Endothelial cell of umbilical vein (primary cell): Measurements from ENCODE around the gene GRB14. TPM values are rescaled to one million over a fixed set of nuclear protein-coding genes. Genes with fewer than 3 reads are reported as not detected.
"Not testable (repeated sequence)": the region's sequence is repeated elsewhere in the genome, so short reads cannot be mapped to it uniquely, and the experiment has no call there.

Experiments used
- BruUV-seq: library from RNA; stranded (reverse); fragments of 400-500 nt; replicated peaks from 2 replicates; lab custom pipeline; 2021; lab: Mats Ljungman, UMichigan
- CTCF ChIA-PET: fragments of 300-600, 350-600 bp; sonication (Branson Sonifier 250); formaldehyde crosslinking; loops from one replicate; lab custom pipeline; 2021; ENCODE audit warnings: antibody characterized with exemption, inconsistent platforms; lab: Charles Lee
- POLR2A ChIA-PET: fragments of 300-600, 350-600 bp; sonication (Branson Sonifier 250); formaldehyde crosslinking; loops from one replicate; lab custom pipeline; 2021; ENCODE audit warnings: antibody characterized with exemption, inconsistent platforms; lab: Charles Lee
- DNase-seq: peaks from one replicate; pipeline ENCODE4 v3.0.0-alpha.2; 2011; ENCODE audit warnings: low read depth, low spot score
- FAIRE-seq: peaks from 2 replicates; lab custom pipeline; 2011; peaks lifted over from hg19 to GRCh38; lab: Jason Lieb, UNC
- H2AFZ ChIP-seq: 2 replicates; pipeline ENCODE4 v1.6.0; 2012; ENCODE audit warnings: low read depth, low read length, control low read depth, inconsistent platforms
- H3K27ac ChIP-seq: 2 replicates; pipeline ENCODE4 v1.5.1; 2011; ENCODE audit warnings: low read depth, mild to moderate bottlenecking, control low read depth, low read length, moderate library complexity; ENCODE audit not compliant: insufficient read depth
- H3K27me3 ChIP-seq, 2 experiments: 2 replicates each; pipeline versions ENCODE4 v1.6.0 to v1.6.1; 2011; ENCODE audit warnings: low read length in 2 of 2, mixed read lengths in 1 of 2; ENCODE audit not compliant: control insufficient read depth in 2 of 2, insufficient read depth in 2 of 2
- H3K36me3 ChIP-seq, 2 experiments: 2 replicates in 1 of 2; 3 replicates in 1 of 2; pipeline ENCODE4 v1.5.1; 2011; ENCODE audit warnings: low read length in 2 of 2, mild to moderate bottlenecking in 1 of 2, moderate library complexity in 1 of 2; ENCODE audit not compliant: control insufficient read depth in 2 of 2, insufficient read depth in 2 of 2; ENCODE audit errors: extremely low read depth in 1 of 2
- H3K4me1 ChIP-seq: 3 replicates; pipeline ENCODE4 v1.5.1; 2011; ENCODE audit warnings: mild to moderate bottlenecking, low read length; ENCODE audit not compliant: control insufficient read depth, insufficient read depth; ENCODE audit errors: extremely low read depth
- H3K4me2 ChIP-seq: 2 replicates; pipeline ENCODE4 v1.6.1; 2011; ENCODE audit warnings: low read length, control low read depth, mixed read lengths; ENCODE audit not compliant: insufficient read depth
- H3K4me3 ChIP-seq, 3 experiments: fragments of 200-600 bp in 1 of 3; sonication (generic), shearing (Covaris generic) in 1 of 3; replicated peaks in 1 of 3; 2 replicates each; pipeline ENCODE4 v1.5.1; 2011 to 2016; ENCODE audit warnings: control low read depth in 3 of 3, low read length in 3 of 3, mild to moderate bottlenecking in 2 of 3, inconsistent platforms in 1 of 3, low read depth in 1 of 3, moderate library complexity in 1 of 3; ENCODE audit not compliant: insufficient read depth in 1 of 3
- H3K79me2 ChIP-seq: 2 replicates; pipeline ENCODE4 v1.6.0; 2012; ENCODE audit warnings: low read length, inconsistent platforms; ENCODE audit not compliant: control insufficient read depth, insufficient read depth
- H3K9ac ChIP-seq: replicated peaks from 2 replicates; pipeline ENCODE3; 2011; ENCODE audit warnings: low read length, control low read depth; ENCODE audit not compliant: insufficient read depth; ENCODE audit errors: extremely low read depth
- H3K9me1 ChIP-seq: replicated peaks from 3 replicates; pipeline ENCODE4 v1.6.0; 2011; ENCODE audit warnings: mild to moderate bottlenecking, low read length; ENCODE audit not compliant: control insufficient read depth, insufficient read depth; ENCODE audit errors: extremely low read depth
- H3K9me3 ChIP-seq: replicated peaks from 2 replicates; pipeline ENCODE4 v1.5.1; 2012; ENCODE audit warnings: low read length, inconsistent platforms; ENCODE audit not compliant: control insufficient read depth, insufficient read depth
- H4K20me1 ChIP-seq: replicated peaks from 2 replicates; pipeline ENCODE3; 2011; ENCODE audit warnings: mild to moderate bottlenecking, low read length; ENCODE audit not compliant: control insufficient read depth, insufficient read depth; ENCODE audit errors: extremely low read depth
- CTCF ChIP-seq, 2 donors: IDR thresholded peaks; 1 replicate in 1 of 2; 2 replicates in 1 of 2; pipeline ENCODE4 v1.5.1; 2011; ENCODE audit warnings: low read length in 2 of 2, mild to moderate bottlenecking in 2 of 2, moderate library complexity in 2 of 2, control low read depth in 1 of 2, inconsistent platforms in 1 of 2, low read depth in 1 of 2; ENCODE audit not compliant: insufficient read depth in 1 of 2; ENCODE audit errors: extremely low read depth in 1 of 2
- EZH2 ChIP-seq: IDR thresholded peaks from 2 replicates; pipeline ENCODE4 v1.6.1; 2012; ENCODE audit warnings: borderline replicate concordance, low read depth, mild to moderate bottlenecking, moderate library complexity, low read length, inconsistent platforms; ENCODE audit not compliant: severe bottlenecking
- FOS ChIP-seq: IDR thresholded peaks from 2 replicates; pipeline ENCODE4 v1.6.1; 2011; ENCODE audit warnings: mild to moderate bottlenecking, low read length, moderate library complexity, borderline replicate concordance; ENCODE audit not compliant: insufficient read depth
- GATA2 ChIP-seq: IDR thresholded peaks from 2 replicates; pipeline ENCODE4 v1.7.0; 2011; ENCODE audit warnings: low read depth, mild to moderate bottlenecking, moderate library complexity, mixed read lengths, low read length; ENCODE audit not compliant: insufficient read length, insufficient read depth
- JUN ChIP-seq: IDR thresholded peaks from 2 replicates; pipeline ENCODE4 v1.6.1; 2011; ENCODE audit warnings: borderline replicate concordance, low read depth; ENCODE audit not compliant: insufficient read length, insufficient read depth
- MYC ChIP-seq: IDR thresholded peaks from one replicate; pipeline ENCODE4 v1.6.1; 2011; ENCODE audit warnings: mild to moderate bottlenecking, low read depth, low read length
- POLR2A ChIP-seq: IDR thresholded peaks from 2 replicates; pipeline ENCODE4 v1.6.1; 2012; ENCODE audit warnings: low read depth, mild to moderate bottlenecking, control low read depth, low read length
- POLR2AphosphoS5 ChIP-seq: IDR thresholded peaks from 2 replicates; pipeline ENCODE4 v1.6.1; 2012; ENCODE audit warnings: low read depth, mild to moderate bottlenecking, control low read depth, low read length, moderate library complexity; ENCODE audit not compliant: insufficient read depth
- dilution Hi-C: fragments of 300-500 bp; cut with MboI; formaldehyde crosslinking; loops from one replicate; pipeline ENCODE4 v1.15.0; 2019; ENCODE audit warnings: low sequenced_read_pairs; ENCODE audit not compliant: extremely low pct_ligation_motif_present
- intact Hi-C: fragments of 100-400 bp; cut with micrococcal nuclease; formaldehyde crosslinking; loops from one replicate; pipeline ENCODE4 v1.10.0; 2022
- polyA plus RNA-seq, 4 experiments: library from polyadenylated mRNA; depleted of rRNA in 3 of 4; stranded (reverse) in 3 of 4; unstranded in 1 of 4; fragments of >200 nt; gene quantifications; 2 replicates each; pipeline versions ENCODE4 v1.2.1 to v1.2.3, GENCODE V29; 2011 to 2012; ENCODE audit warnings: missing spikeins in 1 of 4
- total RNA-seq: library from RNA; stranded (reverse); gene quantifications from 2 replicates; pipeline ENCODE4 v1.2.3, GENCODE V29; 2021
- TF ChIP-seq, protein P1 (sequence below): IDR thresholded peaks from 2 replicates; pipeline ENCODE4 v1.6.1; 2011; ENCODE audit not compliant: insufficient read depth, insufficient read length

The GRB14 gene
- total and polyA plus RNA-seq, 2 donors (not counting 3 experiments of a cell fraction or from before 2014, with no cell fraction given) = 3.0 to 10.3 TPM

GRCh38 chr2:164473021-164473420 lies 148.3 kb downstream of the GRB14 start:
- intact Hi-C loops = no loop called here
- Histone ChIP-seq H3K9ac (no peak overlapping the region), H3K27ac (no peak overlapping the region), H3K36me3 (no peaks in the 10 kb centered on the region), H3K4me1 (no peaks in the 10 kb centered on the region), H2AFZ (no peak overlapping the region), H3K9me3 (no peaks in the 10 kb centered on the region), H3K4me3 (no peak overlapping the region), H3K9me1 (no peaks in the 10 kb centered on the region), H4K20me1 (no peaks in the 10 kb centered on the region), H3K79me2 (no peaks in the 10 kb centered on the region), H3K27me3 (peaks cover 0 to 3% of the 10 kb centered on the region in 2 experiments), H3K4me2 (no peak overlapping the region)
- TF ChIP-seq EZH2 (no peak), POLR2A (no peak), CTCF (IDR thresholded peaks at IDR 0.05; ENCODE audit: extremely low read depth in 1 of 2, insufficient read depth in 1 of 2, low read depth in 1 of 2, low read length in 2 of 2) (no peak), POLR2AphosphoS5 (no peak), MYC (no peak), GATA2 (no peak), JUN (no peak), FOS (no peak)
- TF ChIP-seq, protein P1, sequence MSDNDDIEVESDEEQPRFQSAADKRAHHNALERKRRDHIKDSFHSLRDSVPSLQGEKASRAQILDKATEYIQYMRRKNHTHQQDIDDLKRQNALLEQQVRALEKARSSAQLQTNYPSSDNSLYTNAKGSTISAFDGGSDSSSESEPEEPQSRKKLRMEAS = no peak
- BruUV-seq = no TSS peak
- dilution Hi-C loops = no loop called here
- FAIRE-seq (no peak), DNase-seq (no peak)
- ChIA-PET CTCF (interaction anchor here (1.1 to 3.2 kb wide), 2 partner anchors 542 to 1291 kb away, joined by 3 to 12 read pairs; no protein-coding TSS in a partner anchor), POLR2A (no interaction called here)

GRCh38 chr2:164465047-164465446 lies 156.2 kb downstream of the GRB14 start:
- H3K4me2 ChIP-seq, H3K36me3 ChIP-seq, BruUV-seq, DNase-seq, H3K27me3 ChIP-seq, H3K9me1 ChIP-seq, H3K9ac ChIP-seq, intact Hi-C loops, H3K9me3 ChIP-seq, H3K4me1 ChIP-seq, H2AFZ ChIP-seq, FAIRE-seq, H3K4me3 ChIP-seq, H3K79me2 ChIP-seq, H4K20me1 ChIP-seq, H3K27ac ChIP-seq, POLR2A ChIA-PET, dilution Hi-C loops: not testable (repeated sequence)
- CTCF ChIA-PET = interaction anchor here (1.4 kb wide), 1 partner anchor 404 kb away, joined by 4 read pairs; no protein-coding TSS in a partner anchor
